ENCODE measurements around the gene ARMC5. TPM values are rescaled to one million over a fixed set of nuclear protein-coding genes. Genes with fewer than 3 reads are reported as not detected.

The ARMC5 gene
- total and polyA plus RNA-seq, 12 donors = 3.8 to 11.9 (median 6.6) TPM

DNA sequence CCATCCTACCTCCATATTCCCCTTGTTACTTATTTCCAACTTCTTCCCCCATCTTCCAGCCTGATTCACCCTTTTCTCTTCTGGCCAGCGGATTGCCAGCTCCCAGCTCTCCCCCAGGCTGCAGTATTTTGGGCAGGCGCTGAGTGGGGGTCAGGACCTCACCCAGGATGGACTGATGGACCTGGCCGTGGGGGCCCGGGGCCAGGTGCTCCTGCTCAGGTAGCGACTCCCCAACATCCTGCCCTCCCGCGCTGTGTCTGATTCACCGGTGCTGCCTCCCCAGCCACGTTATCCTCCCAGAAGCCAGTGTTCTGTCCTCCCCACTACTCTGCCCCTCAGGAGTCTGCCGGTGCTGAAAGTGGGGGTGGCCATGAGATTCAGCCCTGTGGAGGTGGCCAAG lies 46.6 kb upstream of the ARMC5 start:
- 79 to 85% methylated on average over 10 of the region's 10 CpGs for WGBS, 2 donors
- TF ChIP-seq, protein P1, sequence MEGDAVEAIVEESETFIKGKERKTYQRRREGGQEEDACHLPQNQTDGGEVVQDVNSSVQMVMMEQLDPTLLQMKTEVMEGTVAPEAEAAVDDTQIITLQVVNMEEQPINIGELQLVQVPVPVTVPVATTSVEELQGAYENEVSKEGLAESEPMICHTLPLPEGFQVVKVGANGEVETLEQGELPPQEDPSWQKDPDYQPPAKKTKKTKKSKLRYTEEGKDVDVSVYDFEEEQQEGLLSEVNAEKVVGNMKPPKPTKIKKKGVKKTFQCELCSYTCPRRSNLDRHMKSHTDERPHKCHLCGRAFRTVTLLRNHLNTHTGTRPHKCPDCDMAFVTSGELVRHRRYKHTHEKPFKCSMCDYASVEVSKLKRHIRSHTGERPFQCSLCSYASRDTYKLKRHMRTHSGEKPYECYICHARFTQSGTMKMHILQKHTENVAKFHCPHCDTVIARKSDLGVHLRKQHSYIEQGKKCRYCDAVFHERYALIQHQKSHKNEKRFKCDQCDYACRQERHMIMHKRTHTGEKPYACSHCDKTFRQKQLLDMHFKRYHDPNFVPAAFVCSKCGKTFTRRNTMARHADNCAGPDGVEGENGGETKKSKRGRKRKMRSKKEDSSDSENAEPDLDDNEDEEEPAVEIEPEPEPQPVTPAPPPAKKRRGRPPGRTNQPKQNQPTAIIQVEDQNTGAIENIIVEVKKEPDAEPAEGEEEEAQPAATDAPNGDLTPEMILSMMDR (IDR thresholded peaks at IDR 0.05) = no peak
- intact Hi-C loops (cut with DNase I) = no loop called here
- DNase-seq (no peak), ATAC-seq (peak in 1 of 8 donors; percentile 9)
- H3K4me3 ChIP-seq = no peak overlapping the region
- peaks cover 0 to 21% (median 4%) of the 10 kb centered on the region in 7 donors for H3K27me3 ChIP-seq
- no peaks in the 10 kb centered on the region for H3K9me3 ChIP-seq
- H3K36me3 ChIP-seq = no peaks in the 10 kb centered on the region
- no peaks in the 10 kb centered on the region for H3K4me1 ChIP-seq
- no peak overlapping the region for H3K27ac ChIP-seq

DNA sequence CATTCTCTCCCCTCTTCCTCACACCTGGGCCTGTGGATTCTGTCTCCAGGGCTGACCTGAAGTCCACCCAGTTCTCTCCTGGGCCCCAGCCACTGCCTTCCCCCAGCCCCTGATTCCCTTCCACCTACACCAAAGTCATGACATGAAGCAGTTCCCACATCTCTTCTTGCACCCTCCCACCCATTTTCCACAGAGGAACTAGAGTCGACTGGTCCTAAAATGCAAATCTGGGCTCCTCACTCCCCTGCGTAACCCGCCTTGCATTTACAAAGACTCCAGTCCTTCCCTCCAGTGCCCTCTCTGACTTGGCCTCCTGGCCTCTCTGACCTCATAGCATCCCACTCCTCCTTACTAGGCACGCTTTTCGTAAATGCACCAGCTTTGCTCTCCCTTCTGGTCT lies 45.9 kb upstream of the ARMC5 start:
- no peaks in the 10 kb centered on the region for H3K4me1 ChIP-seq
- no peaks in the 10 kb centered on the region for H3K36me3 ChIP-seq
- H3K9me3 ChIP-seq = no peaks in the 10 kb centered on the region
- WGBS, 2 donors = 90% methylated on average over 5 of the region's 5 CpGs
- no peak overlapping the region for H3K4me3 ChIP-seq
- no peak for DNase-seq
- no peak for ATAC-seq
- H3K27ac ChIP-seq = no peak overlapping the region
- H3K27me3 ChIP-seq = peaks cover 0 to 20% (median 0%) of the 10 kb centered on the region in 7 donors
- TF ChIP-seq, protein P1 (IDR thresholded peaks at IDR 0.05) = no peak
- intact Hi-C loops (cut with DNase I) = no loop called here

DNA sequence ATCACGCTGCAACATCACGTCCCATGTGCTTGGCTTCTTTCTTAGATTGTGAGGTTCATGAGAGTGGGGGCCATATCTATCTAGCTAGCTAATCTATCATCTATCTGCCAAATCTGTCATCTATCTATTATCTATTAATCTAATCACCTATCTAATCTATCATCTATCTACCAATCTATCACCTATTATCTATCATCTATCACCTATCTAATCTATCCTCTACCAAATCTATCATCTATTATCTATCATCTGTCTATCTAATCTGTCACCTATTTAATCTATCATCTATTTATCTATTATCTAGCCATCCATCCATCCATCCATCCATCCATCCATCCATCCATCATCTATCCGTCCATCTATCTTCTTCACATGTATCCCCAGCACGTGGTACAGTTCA lies 45.4 kb upstream of the ARMC5 start:
- no peak overlapping the region for H3K27ac ChIP-seq
- ATAC-seq (no peak), DNase-seq (no peak)
- no peaks in the 10 kb centered on the region for H3K36me3 ChIP-seq
- 84 to 85% methylated on average over 4 of the region's 4 CpGs for WGBS, 2 donors
- H3K27me3 ChIP-seq = peaks cover 0 to 14% (median 0%) of the 10 kb centered on the region in 7 donors
- H3K4me3 ChIP-seq = no peak overlapping the region
- no peaks in the 10 kb centered on the region for H3K9me3 ChIP-seq
- intact Hi-C loops (cut with DNase I) = no loop called here
- no peaks in the 10 kb centered on the region for H3K4me1 ChIP-seq
- TF ChIP-seq, protein P1 (IDR thresholded peaks at IDR 0.05) = no peak

DNA sequence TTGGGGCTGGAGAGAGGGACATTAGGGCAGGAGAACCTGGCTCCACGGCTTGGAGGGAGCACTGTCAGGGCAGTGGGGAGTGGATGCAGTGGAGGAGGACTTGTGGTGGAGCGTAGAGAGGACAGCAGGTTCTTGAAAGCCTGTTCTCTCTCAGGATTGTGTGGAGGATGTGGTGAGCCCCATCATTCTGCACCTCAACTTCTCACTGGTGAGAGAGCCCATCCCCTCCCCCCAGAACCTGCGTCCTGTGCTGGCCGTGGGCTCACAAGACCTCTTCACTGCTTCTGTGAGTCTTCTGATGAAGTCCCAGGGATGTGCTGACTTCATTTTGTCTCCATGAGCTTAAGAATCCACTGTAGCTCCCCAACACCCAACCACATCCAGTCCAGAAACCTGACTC lies 44.6 kb upstream of the ARMC5 start:
- Histone ChIP-seq H3K9me3 (no peaks in the 10 kb centered on the region), H3K27ac (no peak overlapping the region), H3K4me3 (no peak overlapping the region), H3K27me3 (peaks cover 0 to 11% (median 0%) of the 10 kb centered on the region in 7 donors), H3K36me3 (no peaks in the 10 kb centered on the region), H3K4me1 (no peaks in the 10 kb centered on the region)
- intact Hi-C loops (cut with DNase I) = no loop called here
- DNase-seq (no peak), ATAC-seq (no peak)
- 77 to 80% methylated on average over 4 of the region's 4 CpGs for WGBS, 2 donors
- TF ChIP-seq, protein P1 (IDR thresholded peaks at IDR 0.05) = no peak
